HepG2 (cell line): ENCODE measurements around the gene MRPL38. TPM values are rescaled to one million over a fixed set of nuclear protein-coding genes. Genes with fewer than 3 reads are reported as not detected.
A peak's percentile ranks its signal among the peaks of the same experiment; 100 is the strongest.

Experiments
- DMAP1 ChIP-seq: IDR thresholded peaks from 2 replicates; pipeline ENCODE4 v1.6.1; 2016
- FOXC1 ChIP-seq: sonication (generic); formaldehyde crosslinking; IDR thresholded peaks from 2 replicates; pipeline ENCODE4 v1.8.0; 2022; ENCODE audit warnings: mild to moderate bottlenecking, missing genetic modification reagents, borderline replicate concordance
- IKZF4 ChIP-seq: sonication (generic); formaldehyde crosslinking; IDR thresholded peaks from 2 replicates; pipeline ENCODE4 v1.5.1; 2020; ENCODE audit warnings: borderline replicate concordance, mild to moderate bottlenecking, low read depth, missing genetic modification reagents; ENCODE audit errors: not compliant biosample characterization
- NKX3-1 ChIP-seq: sonication (generic); formaldehyde crosslinking; IDR thresholded peaks from 2 replicates; pipeline ENCODE4 v1.5.0; 2020; ENCODE audit warnings: missing genetic modification reagents
- PPARG ChIP-seq: conservative IDR thresholded peaks from 2 replicates; pipeline ENCODE4 v1.6.1; 2016; ENCODE audit warnings: missing biosample characterization, missing genetic modification reagents
- SIX1 ChIP-seq: sonication (generic); formaldehyde crosslinking; IDR thresholded peaks from 2 replicates; pipeline ENCODE4 v1.4.0; 2020; ENCODE audit warnings: missing genetic modification reagents, borderline replicate concordance
- SMAD3 ChIP-seq: sonication (generic); formaldehyde crosslinking; IDR thresholded peaks from 2 replicates; pipeline ENCODE4 v1.4.0; 2020; ENCODE audit warnings: missing genetic modification reagents
- SOX6 ChIP-seq, 2 experiments: fragments of 450-650 bp in 1 of 2; sonication (generic) in 1 of 2; formaldehyde crosslinking in 1 of 2; IDR thresholded peaks; 2 replicates each; pipeline versions ENCODE4 v1.4.0 to v1.6.1; 2017 to 2020; ENCODE audit warnings: antibody characterized with exemption in 1 of 2, mild to moderate bottlenecking in 1 of 2, missing genetic modification reagents in 1 of 2
- TARDBP ChIP-seq: sonication (generic); formaldehyde crosslinking; IDR thresholded peaks from 2 replicates; pipeline ENCODE4 v1.8.0; 2022; ENCODE audit warnings: mild to moderate bottlenecking, missing genetic modification reagents
- TEAD3 ChIP-seq: optimal IDR thresholded peaks from 2 replicates; pipeline ENCODE3; 2016; ENCODE audit warnings: borderline replicate concordance
- TOE1 ChIP-seq: sonication (generic); formaldehyde crosslinking; IDR thresholded peaks from 2 replicates; pipeline ENCODE4 v1.4.0; 2020; ENCODE audit warnings: mild to moderate bottlenecking, missing genetic modification reagents
- ZIK1 ChIP-seq: sonication (generic); formaldehyde crosslinking; IDR thresholded peaks from 2 replicates; pipeline ENCODE4 v1.5.0; 2020; ENCODE audit warnings: mild to moderate bottlenecking, low read depth, missing genetic modification reagents, borderline replicate concordance
- ZNF180 ChIP-seq: sonication (generic); formaldehyde crosslinking; IDR thresholded peaks from 2 replicates; pipeline ENCODE4 v1.4.0; 2020; ENCODE audit warnings: low read depth, missing genetic modification reagents, borderline replicate concordance
- ZNF264 ChIP-seq: sonication (generic); formaldehyde crosslinking; IDR thresholded peaks from 2 replicates; pipeline ENCODE4 v1.4.0; 2020; ENCODE audit warnings: missing genetic modification reagents
- ZNF431 ChIP-seq: sonication (generic); formaldehyde crosslinking; IDR thresholded peaks from 2 replicates; pipeline ENCODE4 v1.9.0; 2022; ENCODE audit warnings: missing genetic modification reagents, low read depth, mild to moderate bottlenecking, borderline replicate concordance
- ZNF557 ChIP-seq: sonication (generic); formaldehyde crosslinking; IDR thresholded peaks from 2 replicates; pipeline ENCODE4 v1.4.0; 2020; ENCODE audit warnings: missing genetic modification reagents
- ZNF569 ChIP-seq: sonication (generic); formaldehyde crosslinking; IDR thresholded peaks from 2 replicates; pipeline ENCODE4 v1.5.0; 2020; ENCODE audit warnings: mild to moderate bottlenecking, missing genetic modification reagents, moderate library complexity, borderline replicate concordance
- ZNF713 ChIP-seq: sonication (generic); formaldehyde crosslinking; IDR thresholded peaks from 2 replicates; pipeline ENCODE4 v1.4.0; 2020; ENCODE audit warnings: mild to moderate bottlenecking, missing genetic modification reagents
- ZNF878 ChIP-seq: sonication (generic); formaldehyde crosslinking; IDR thresholded peaks from 2 replicates; pipeline ENCODE4 v1.8.1; 2023; ENCODE audit warnings: mild to moderate bottlenecking, missing genetic modification reagents, moderate library complexity
- ZSCAN25 ChIP-seq: sonication (generic); formaldehyde crosslinking; IDR thresholded peaks from 2 replicates; pipeline ENCODE4 v1.8.0; 2022; ENCODE audit warnings: mild to moderate bottlenecking, missing genetic modification reagents
- polyA plus RNA-seq, 8 experiments: library from polyadenylated mRNA; depleted of rRNA in 3 of 8; stranded (reverse) in 7 of 8; unstranded in 1 of 8; fragments of >200 nt; fragmentation: Illumina TruSeq in 4 of 8; extraction: Trizol in 4 of 8; gene quantifications; 2 replicates each; pipeline versions ENCODE4 v1.2.1 to v1.2.3, GENCODE V29; 2011 to 2016; ENCODE audit warnings: low read depth in 4 of 8, missing spikeins in 1 of 8, mixed read lengths in 1 of 8; ENCODE audit not compliant: insufficient read depth in 1 of 8
- total RNA-seq, 5 experiments: library from RNA; depleted of rRNA; stranded (reverse); fragments of >200 nt; fragmentation: Illumina TruSeq; extraction: Trizol; gene quantifications; 2 replicates each; pipeline ENCODE4 v1.2.3, GENCODE V29; 2016; ENCODE audit warnings: low read depth in 1 of 5
- TF ChIP-seq, protein P1 (sequence below): sonication (generic); formaldehyde crosslinking; IDR thresholded peaks from 2 replicates; pipeline ENCODE4 v1.8.1; 2023; ENCODE audit warnings: missing genetic modification reagents, mild to moderate bottlenecking, borderline replicate concordance
- TF ChIP-seq, protein P2 (sequence below): sonication (generic); formaldehyde crosslinking; IDR thresholded peaks from 2 replicates; pipeline ENCODE4 v1.4.0; 2020; ENCODE audit warnings: missing genetic modification reagents, borderline replicate concordance
- TF ChIP-seq, protein P3 (sequence below): sonication (generic); formaldehyde crosslinking; IDR thresholded peaks from 2 replicates; pipeline ENCODE4 v1.4.0; 2020; ENCODE audit warnings: mild to moderate bottlenecking, missing genetic modification reagents
- TF ChIP-seq, protein P4 (sequence below): sonication (generic); formaldehyde crosslinking; IDR thresholded peaks from 2 replicates; pipeline ENCODE4 v1.8.0; 2023; ENCODE audit warnings: mild to moderate bottlenecking, missing genetic modification reagents

Gene MRPL38
- total and polyA plus RNA-seq, 2 of the 13 experiments (the other 11 are each of a cell fraction or from before 2014, with no cell fraction given) = 83.7 to 125 TPM

DNA sequence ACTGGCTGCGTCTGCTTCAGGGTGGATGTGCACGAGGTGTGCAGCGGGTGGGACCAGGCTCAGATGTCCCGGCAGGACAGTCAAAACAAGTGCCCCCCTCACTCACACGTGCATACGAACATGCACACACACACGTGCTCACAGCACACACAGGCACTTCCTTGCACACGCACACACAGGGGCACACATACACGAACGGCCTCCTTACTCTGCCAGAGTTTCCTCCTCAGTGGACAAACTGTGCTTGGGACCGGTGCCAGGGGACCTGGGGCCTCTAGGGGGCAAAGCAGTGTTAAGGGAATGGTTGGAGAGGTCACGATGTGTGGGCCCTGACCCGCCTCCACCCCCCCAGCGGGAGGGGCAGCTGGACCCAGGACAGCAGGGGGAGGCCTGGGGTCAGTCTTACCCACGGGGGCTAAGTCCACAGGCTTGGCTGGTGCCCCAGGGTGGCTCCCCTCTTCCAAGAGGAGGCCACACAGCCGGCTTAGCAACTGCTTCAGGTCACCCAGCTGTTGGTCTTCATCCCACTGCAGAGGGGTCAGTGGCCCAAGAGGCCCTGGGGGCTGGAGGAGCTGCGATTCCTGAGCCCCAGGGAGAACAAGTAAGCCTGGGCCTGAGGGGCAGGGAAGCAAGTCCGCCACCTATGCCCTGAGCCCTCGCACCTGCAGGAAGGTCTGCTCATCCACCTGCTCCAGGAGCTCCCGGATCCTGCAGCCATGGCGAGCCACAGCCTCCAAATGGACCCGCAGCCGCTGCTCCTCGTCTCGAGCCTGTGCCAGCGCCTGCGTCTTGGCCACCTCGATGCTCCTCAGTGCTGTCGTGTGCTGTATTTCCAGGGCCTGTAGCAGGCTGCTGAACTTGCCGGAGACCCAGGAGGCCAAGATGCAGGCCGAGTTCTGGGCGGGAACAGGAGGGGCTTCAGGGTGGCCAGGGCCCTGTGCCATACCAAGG lies 12.8 kb downstream of the MRPL38 start (continued):
- TF ChIP-seq TEAD3 (peak; percentile 39), ZNF180 (peak; percentile 65; the same call in 1 of the 2 replicates), ZSCAN25 (CRISPR knock-in tag) (peak; percentile 88), SOX6 (IDR thresholded peaks at IDR 0.05) (no peak), SOX6 (CRISPR knock-in tag; IDR thresholded peaks at IDR 0.05) (peak; percentile 73), ZNF713 (CRISPR knock-in tag) (no peak), TOE1 (0 out of 2 replicates have a peak, but pooled peaks have one; percentile 44), DMAP1 (peak; percentile 67; the same call in 1 of the 2 replicates), ZNF264 (CRISPR knock-in tag) (peak; percentile 81; the same call in 1 of the 2 replicates), ZNF878 (CRISPR knock-in tag) (peak; percentile 58; the same call in 1 of the 2 replicates), TARDBP (peak; percentile 41), PPARG (CRISPR knock-in tag) (peak; percentile 77), NKX3-1 (CRISPR knock-in tag) (peak; percentile 85; the same call in 1 of the 2 replicates), ZNF569 (0 out of 2 replicates have a peak, but pooled peaks have one; percentile 10), ZNF431 (CRISPR knock-in tag) (0 out of 2 replicates have a peak, but pooled peaks have one; percentile 22), SIX1 (CRISPR knock-in tag) (no peak), ZIK1 (CRISPR knock-in tag) (peak; percentile 44; the same call in 1 of the 2 replicates), IKZF4 (CRISPR knock-in tag) (no peak), FOXC1 (peak; percentile 67; the same call in 1 of the 2 replicates), ZNF557 (peak; percentile 64; the same call in 1 of the 2 replicates), SMAD3 (no peak)
- TF ChIP-seq, protein P1, sequence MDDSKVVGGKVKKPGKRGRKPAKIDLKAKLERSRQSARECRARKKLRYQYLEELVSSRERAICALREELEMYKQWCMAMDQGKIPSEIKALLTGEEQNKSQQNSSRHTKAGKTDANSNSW (CRISPR knock-in tag) = no peak
- TF ChIP-seq, protein P2, sequence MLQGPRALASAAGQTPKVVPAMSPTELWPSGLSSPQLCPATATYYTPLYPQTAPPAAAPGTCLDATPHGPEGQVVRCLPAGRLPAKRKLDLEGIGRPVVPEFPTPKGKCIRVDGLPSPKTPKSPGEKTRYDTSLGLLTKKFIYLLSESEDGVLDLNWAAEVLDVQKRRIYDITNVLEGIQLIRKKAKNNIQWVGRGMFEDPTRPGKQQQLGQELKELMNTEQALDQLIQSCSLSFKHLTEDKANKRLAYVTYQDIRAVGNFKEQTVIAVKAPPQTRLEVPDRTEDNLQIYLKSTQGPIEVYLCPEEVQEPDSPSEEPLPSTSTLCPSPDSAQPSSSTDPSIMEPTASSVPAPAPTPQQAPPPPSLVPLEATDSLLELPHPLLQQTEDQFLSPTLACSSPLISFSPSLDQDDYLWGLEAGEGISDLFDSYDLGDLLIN (CRISPR knock-in tag) = 0 out of 2 replicates have a peak, but pooled peaks have one; percentile 65
- TF ChIP-seq, protein P3, sequence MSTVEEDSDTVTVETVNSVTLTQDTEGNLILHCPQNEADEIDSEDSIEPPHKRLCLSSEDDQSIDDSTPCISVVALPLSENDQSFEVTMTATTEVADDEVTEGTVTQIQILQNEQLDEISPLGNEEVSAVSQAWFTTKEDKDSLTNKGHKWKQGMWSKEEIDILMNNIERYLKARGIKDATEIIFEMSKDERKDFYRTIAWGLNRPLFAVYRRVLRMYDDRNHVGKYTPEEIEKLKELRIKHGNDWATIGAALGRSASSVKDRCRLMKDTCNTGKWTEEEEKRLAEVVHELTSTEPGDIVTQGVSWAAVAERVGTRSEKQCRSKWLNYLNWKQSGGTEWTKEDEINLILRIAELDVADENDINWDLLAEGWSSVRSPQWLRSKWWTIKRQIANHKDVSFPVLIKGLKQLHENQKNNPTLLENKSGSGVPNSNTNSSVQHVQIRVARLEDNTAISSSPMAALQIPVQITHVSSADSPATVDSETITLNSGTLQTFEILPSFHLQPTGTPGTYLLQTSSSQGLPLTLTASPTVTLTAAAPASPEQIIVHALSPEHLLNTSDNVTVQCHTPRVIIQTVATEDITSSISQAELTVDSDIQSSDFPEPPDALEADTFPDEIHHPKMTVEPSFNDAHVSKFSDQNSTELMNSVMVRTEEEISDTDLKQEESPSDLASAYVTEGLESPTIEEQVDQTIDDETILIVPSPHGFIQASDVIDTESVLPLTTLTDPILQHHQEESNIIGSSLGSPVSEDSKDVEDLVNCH (CRISPR knock-in tag) = no peak
- TF ChIP-seq, protein P4, sequence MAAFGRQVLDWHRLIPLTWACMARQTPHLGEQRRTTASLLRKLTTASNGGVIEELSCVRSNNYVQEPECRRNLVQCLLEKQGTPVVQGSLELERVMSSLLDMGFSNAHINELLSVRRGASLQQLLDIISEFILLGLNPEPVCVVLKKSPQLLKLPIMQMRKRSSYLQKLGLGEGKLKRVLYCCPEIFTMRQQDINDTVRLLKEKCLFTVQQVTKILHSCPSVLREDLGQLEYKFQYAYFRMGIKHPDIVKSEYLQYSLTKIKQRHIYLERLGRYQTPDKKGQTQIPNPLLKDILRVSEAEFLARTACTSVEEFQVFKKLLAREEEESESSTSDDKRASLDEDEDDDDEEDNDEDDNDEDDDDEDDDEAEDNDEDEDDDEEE (CRISPR knock-in tag) = peak; percentile 32; the same call in 1 of the 2 replicates
